ENCODE measurements around the gene MTCL3.

Gene MTCL3

DNA sequence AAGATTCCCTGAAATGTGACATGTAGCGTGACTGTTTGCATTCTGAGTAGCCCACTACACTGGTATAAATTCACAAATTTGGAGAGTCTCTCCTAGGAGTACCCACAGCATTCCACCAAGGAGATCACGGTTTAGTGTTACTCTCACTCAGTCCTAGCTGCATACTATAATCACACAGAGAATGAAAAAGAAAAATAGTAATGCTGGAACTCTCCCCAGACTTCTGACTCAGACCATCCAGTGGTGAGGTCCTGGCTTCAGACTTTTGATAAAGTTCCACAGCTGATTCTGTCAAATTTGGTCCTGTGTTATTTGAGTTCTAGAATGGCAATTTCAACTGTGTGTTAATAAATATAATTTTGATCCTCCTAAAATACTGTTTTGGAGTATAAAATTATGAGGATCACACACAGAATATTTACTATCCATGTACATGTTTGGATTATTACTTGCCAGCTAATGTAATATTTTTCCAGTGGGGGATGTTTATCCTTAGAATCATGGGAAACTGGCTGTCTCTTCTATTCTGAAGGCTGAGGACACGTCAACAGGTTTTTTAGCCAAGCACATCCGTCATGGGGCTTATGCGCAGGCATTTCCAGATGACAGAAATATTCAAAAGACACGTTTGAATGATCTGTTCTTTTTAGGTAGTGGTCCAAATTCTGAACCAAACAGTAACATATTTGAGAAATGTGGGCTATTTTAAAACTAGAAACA is 54.8 kb downstream of the MTCL3 start:
- Histone ChIP-seq H3K9me3 (ENCODE audit: insufficient read depth, low read length) (no peaks in the 10 kb centered on the region), H3K4me2 (ENCODE audit: low read depth, low read length, poor library complexity, severe bottlenecking) (no peak overlapping the region), H3K36me3 (ENCODE audit: low read length) (no peaks in the 10 kb centered on the region), H3F3A (ENCODE audit: insufficient read depth) (no peaks in the 10 kb centered on the region), H3K4me3 (ENCODE audit: insufficient read depth, low read length, poor library complexity, severe bottlenecking) (no peak overlapping the region), H3K27ac (ENCODE audit: low read depth, low read length) (no peak overlapping the region), H3K27me3 (ENCODE audit: low read length) (no peaks in the 10 kb centered on the region), H3K79me2 (ENCODE audit: insufficient read depth, low read length) (no peaks in the 10 kb centered on the region), H4K20me1 (ENCODE audit: low read depth, low read length) (no peaks in the 10 kb centered on the region), H3K9me2 (replicated peaks; ENCODE audit: insufficient read depth, low read length) (no peaks in the 10 kb centered on the region), H2AFZ (ENCODE audit: low read depth, low read length, severe bottlenecking) (no peak overlapping the region), H3K9ac (ENCODE audit: low read length) (no peak overlapping the region)
- no peak for TF ChIP-seq EZH2phosphoT487 (conservative IDR thresholded peaks at IDR 0.05; ENCODE audit: low read length)
- TF ChIP-seq, protein P1, sequence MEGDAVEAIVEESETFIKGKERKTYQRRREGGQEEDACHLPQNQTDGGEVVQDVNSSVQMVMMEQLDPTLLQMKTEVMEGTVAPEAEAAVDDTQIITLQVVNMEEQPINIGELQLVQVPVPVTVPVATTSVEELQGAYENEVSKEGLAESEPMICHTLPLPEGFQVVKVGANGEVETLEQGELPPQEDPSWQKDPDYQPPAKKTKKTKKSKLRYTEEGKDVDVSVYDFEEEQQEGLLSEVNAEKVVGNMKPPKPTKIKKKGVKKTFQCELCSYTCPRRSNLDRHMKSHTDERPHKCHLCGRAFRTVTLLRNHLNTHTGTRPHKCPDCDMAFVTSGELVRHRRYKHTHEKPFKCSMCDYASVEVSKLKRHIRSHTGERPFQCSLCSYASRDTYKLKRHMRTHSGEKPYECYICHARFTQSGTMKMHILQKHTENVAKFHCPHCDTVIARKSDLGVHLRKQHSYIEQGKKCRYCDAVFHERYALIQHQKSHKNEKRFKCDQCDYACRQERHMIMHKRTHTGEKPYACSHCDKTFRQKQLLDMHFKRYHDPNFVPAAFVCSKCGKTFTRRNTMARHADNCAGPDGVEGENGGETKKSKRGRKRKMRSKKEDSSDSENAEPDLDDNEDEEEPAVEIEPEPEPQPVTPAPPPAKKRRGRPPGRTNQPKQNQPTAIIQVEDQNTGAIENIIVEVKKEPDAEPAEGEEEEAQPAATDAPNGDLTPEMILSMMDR (IDR thresholded peaks at IDR 0.05; ENCODE audit: insufficient read depth, low read length, poor library complexity, severe bottlenecking): no peak

- Histone ChIP-seq H3K27me3 (ENCODE audit: low read length) (no peaks in the 10 kb centered on the region), H3K27ac (ENCODE audit: low read depth, low read length) (no peak overlapping the region), H3K79me2 (ENCODE audit: insufficient read depth, low read length) (no peaks in the 10 kb centered on the region), H3F3A (ENCODE audit: insufficient read depth) (no peaks in the 10 kb centered on the region), H3K9me3 (ENCODE audit: insufficient read depth, low read length) (no peaks in the 10 kb centered on the region), H3K4me2 (ENCODE audit: low read depth, low read length, poor library complexity, severe bottlenecking) (no peak overlapping the region), H3K9me2 (replicated peaks; ENCODE audit: insufficient read depth, low read length) (no peaks in the 10 kb centered on the region), H2AFZ (ENCODE audit: low read depth, low read length, severe bottlenecking) (no peak overlapping the region), H3K9ac (ENCODE audit: low read length) (no peak overlapping the region), H3K4me3 (ENCODE audit: insufficient read depth, low read length, poor library complexity, severe bottlenecking) (no peak overlapping the region), H4K20me1 (ENCODE audit: low read depth, low read length) (no peaks in the 10 kb centered on the region), H3K36me3 (ENCODE audit: low read length) (no peaks in the 10 kb centered on the region)
- TF ChIP-seq EZH2phosphoT487 (conservative IDR thresholded peaks at IDR 0.05; ENCODE audit: low read length): no peak
Observed at GRCh38 chr6:127463056-127463455, 56.1 kb downstream of the MTCL3 start.

GRCh38 chr6:127462376-127462775 is 56.8 kb downstream of the MTCL3 start:
- no peaks in the 10 kb centered on the region for H3K36me3 ChIP-seq (ENCODE audit: low read length)
- no peaks in the 10 kb centered on the region for H3K9me2 ChIP-seq (replicated peaks; ENCODE audit: insufficient read depth, low read length)
- no peak overlapping the region for H3K27ac ChIP-seq (ENCODE audit: low read depth, low read length)
- H3K9ac ChIP-seq (ENCODE audit: low read length): no peak overlapping the region
- H3K27me3 ChIP-seq (ENCODE audit: low read length): no peaks in the 10 kb centered on the region
- H3F3A ChIP-seq (ENCODE audit: insufficient read depth): no peaks in the 10 kb centered on the region
- H4K20me1 ChIP-seq (ENCODE audit: low read depth, low read length): no peaks in the 10 kb centered on the region
- H3K4me2 ChIP-seq (ENCODE audit: low read depth, low read length, poor library complexity, severe bottlenecking): no peak overlapping the region
- TF ChIP-seq, protein P1 (IDR thresholded peaks at IDR 0.05; ENCODE audit: insufficient read depth, low read length, poor library complexity, severe bottlenecking): no peak
- TF ChIP-seq EZH2phosphoT487 (conservative IDR thresholded peaks at IDR 0.05; ENCODE audit: low read length): no peak
- H2AFZ ChIP-seq (ENCODE audit: low read depth, low read length, severe bottlenecking): no peak overlapping the region
- no peaks in the 10 kb centered on the region for H3K9me3 ChIP-seq (ENCODE audit: insufficient read depth, low read length)
- H3K4me3 ChIP-seq (ENCODE audit: insufficient read depth, low read length, poor library complexity, severe bottlenecking): no peak overlapping the region
- H3K79me2 ChIP-seq (ENCODE audit: insufficient read depth, low read length): no peaks in the 10 kb centered on the region

DNA sequence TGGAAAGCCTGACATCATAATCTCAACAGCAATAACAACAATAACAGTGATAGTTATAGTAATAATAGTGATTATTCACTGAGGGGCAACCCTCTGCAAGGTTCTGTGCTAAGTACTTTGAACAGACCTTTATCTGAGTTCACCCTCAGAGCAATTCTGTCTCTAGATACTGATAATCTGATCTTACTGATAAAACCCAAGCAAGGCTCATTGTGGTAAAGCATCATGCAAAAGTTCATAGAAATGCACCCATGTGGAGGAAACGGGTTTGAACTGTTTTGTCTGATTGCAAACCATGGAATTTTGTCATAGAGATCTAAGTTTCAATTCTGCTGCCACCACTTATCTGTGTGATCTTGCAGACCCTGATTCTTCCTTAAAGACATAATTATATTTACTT is 58.7 kb downstream of the MTCL3 start:
- Histone ChIP-seq H3K36me3 (ENCODE audit: low read length) (no peaks in the 10 kb centered on the region), H3K9me2 (replicated peaks; ENCODE audit: insufficient read depth, low read length) (no peaks in the 10 kb centered on the region), H3K27ac (ENCODE audit: low read depth, low read length) (no peak overlapping the region), H3K9ac (ENCODE audit: low read length) (no peak overlapping the region), H3K9me3 (ENCODE audit: insufficient read depth, low read length) (no peaks in the 10 kb centered on the region), H4K20me1 (ENCODE audit: low read depth, low read length) (no peaks in the 10 kb centered on the region), H3K4me3 (ENCODE audit: insufficient read depth, low read length, poor library complexity, severe bottlenecking) (no peak overlapping the region), H3K27me3 (ENCODE audit: low read length) (no peaks in the 10 kb centered on the region), H3K4me2 (ENCODE audit: low read depth, low read length, poor library complexity, severe bottlenecking) (no peak overlapping the region), H2AFZ (ENCODE audit: low read depth, low read length, severe bottlenecking) (no peak overlapping the region), H3K79me2 (ENCODE audit: insufficient read depth, low read length) (no peaks in the 10 kb centered on the region), H3F3A (ENCODE audit: insufficient read depth) (no peaks in the 10 kb centered on the region)
- TF ChIP-seq EZH2phosphoT487 (conservative IDR thresholded peaks at IDR 0.05; ENCODE audit: low read length): no peak
- TF ChIP-seq, protein P1 (IDR thresholded peaks at IDR 0.05; ENCODE audit: insufficient read depth, low read length, poor library complexity, severe bottlenecking): no peak

Data from SU-DHL-6 (cell line).